Esophagus squamous epithelium (tissue), 4 donors: ENCODE data around the gene STOML1.
A peak's percentile ranks its signal among the peaks of the same experiment; 100 is the strongest.

ENCODE experiments used
- POLR2A ChIP-seq, 4 donors: fragments of 450-650 bp; IDR thresholded peaks; one replicate each; pipeline ENCODE4 v1.6.1; 2017; ENCODE audit warnings: antibody characterized with exemption in 4 of 4, mild to moderate bottlenecking in 4 of 4, moderate library complexity in 3 of 4
- TF ChIP-seq, protein P1 (sequence below), 6 experiments: fragments of 450-650 bp in 4 of 6; fragments of 200-600 bp in 2 of 6; sonication (generic) in 2 of 6; IDR thresholded peaks; one replicate each; pipeline ENCODE4 v1.5.1; 2016 to 2019; ENCODE audit warnings: antibody characterized with exemption in 6 of 6, mild to moderate bottlenecking in 4 of 6, moderate library complexity in 4 of 6

DNA sequence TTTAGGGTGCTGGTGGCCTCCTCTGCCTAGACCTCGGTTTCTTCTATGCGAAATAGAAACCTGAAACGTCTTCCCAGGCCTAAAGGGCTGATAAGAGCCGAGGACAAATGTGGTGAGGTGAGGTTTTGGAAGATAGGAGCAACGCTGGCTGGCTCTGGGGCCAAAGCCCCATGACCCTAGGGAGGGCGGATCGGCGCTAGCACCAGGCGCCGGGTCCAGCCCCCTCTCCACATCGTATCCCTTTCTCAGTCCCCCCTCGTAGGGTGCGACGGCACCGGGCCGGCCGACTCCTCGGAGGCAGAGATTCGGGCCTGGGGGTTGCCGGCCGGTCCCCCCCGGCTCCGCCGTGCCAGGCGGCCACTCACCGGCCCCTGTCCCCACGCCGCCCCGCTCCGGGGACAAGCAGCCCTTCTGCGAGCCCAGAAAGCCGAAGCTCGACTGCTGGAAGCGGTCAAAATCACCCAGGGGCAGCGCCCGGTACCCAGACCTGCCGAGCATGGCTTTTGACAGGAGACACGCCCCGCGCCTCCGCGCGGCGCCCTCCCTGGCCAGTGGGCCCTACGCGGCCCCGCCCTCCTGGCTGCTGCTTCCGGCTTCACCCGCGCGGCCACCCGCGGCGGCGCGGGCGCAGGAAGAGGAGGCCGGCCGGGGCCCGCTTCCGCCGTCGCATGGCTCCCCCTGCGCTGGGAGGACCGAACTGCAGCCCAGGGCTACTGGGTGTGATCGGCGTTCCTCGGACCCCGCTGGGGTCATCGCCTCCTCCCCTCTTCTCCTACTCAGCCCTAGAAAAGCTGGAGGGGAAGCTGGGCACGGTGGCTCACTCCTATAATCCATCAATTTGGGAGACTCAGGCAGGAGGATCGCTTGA, at the start of gene STOML1:
- TF ChIP-seq, protein P1, sequence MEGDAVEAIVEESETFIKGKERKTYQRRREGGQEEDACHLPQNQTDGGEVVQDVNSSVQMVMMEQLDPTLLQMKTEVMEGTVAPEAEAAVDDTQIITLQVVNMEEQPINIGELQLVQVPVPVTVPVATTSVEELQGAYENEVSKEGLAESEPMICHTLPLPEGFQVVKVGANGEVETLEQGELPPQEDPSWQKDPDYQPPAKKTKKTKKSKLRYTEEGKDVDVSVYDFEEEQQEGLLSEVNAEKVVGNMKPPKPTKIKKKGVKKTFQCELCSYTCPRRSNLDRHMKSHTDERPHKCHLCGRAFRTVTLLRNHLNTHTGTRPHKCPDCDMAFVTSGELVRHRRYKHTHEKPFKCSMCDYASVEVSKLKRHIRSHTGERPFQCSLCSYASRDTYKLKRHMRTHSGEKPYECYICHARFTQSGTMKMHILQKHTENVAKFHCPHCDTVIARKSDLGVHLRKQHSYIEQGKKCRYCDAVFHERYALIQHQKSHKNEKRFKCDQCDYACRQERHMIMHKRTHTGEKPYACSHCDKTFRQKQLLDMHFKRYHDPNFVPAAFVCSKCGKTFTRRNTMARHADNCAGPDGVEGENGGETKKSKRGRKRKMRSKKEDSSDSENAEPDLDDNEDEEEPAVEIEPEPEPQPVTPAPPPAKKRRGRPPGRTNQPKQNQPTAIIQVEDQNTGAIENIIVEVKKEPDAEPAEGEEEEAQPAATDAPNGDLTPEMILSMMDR (IDR thresholded peaks at IDR 0.05): peak; percentile 85 to 96 (median 92)
- TF ChIP-seq POLR2A (IDR thresholded peaks at IDR 0.05): peak in 3 of 4 donors; percentile 46 to 76 (median 57)
